Pulmonary artery endothelial cell (primary cell): ENCODE measurements around the gene EPHB4. TPM values are rescaled to one million over a fixed set of nuclear protein-coding genes. Genes with fewer than 3 reads are reported as not detected.
A peak's percentile ranks its signal among the peaks of the same experiment; 100 is the strongest.

Experiments used
- DNase-seq: peaks from one replicate; pipeline ENCODE4 v3.0.0-alpha.2; 2011; ENCODE audit warnings: low read depth, low spot score
- total RNA-seq: library from RNA; depleted of rRNA; stranded (reverse); fragments of >200 nt; gene quantifications from 2 replicates; pipeline ENCODE4 v1.2.3, GENCODE V29; 2014

The EPHB4 gene
- total RNA-seq, 1 donor from 2014 or later: 184 TPM

DNA sequence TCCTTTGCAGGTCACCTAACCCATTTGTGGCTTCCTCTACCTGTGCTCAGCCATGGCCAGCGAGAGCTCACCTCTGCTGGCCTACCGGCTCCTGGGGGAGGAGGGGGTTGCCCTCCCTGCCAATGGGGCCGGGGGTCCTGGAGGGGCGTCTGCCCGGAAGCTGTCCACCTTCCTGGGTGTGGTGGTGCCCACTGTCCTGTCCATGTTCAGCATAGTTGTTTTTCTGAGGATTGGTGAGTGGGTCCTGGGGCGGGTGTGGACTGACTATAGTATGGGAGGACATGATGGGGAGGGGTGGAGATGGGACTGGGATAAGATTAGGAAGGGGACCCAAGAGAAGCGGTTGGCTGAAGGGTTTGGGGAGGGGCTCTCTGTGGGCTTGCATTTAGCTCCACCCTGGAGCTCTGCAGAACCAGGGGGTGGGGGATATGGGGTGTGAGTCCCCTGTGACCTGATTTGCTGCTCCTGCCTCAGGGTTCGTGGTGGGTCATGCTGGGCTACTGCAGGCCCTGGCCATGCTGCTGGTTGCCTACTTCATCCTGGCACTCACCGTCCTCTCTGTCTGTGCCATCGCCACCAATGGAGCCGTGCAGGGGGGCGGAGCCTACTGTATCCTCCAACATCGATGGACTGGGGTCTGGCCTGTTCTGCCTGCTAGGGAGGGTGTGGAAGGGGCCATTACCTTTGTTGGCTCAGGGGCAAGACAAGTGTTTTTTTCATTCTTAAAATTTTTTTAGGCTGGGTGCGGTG lies 27.0 kb upstream of the EPHB4 start:
- no peak for DNase-seq

- DNase-seq: peak; percentile 64
Observed at GRCh38 chr7:100852048-100852872, 24.9 kb upstream of the EPHB4 start, which contains the start of gene SLC12A9. SLC12A9 (plus strand) TSS chr7:100852713; CDS start chr7:100854198, 1,485 bp downstream.

GRCh38 chr7:100847360-100847759 lies 20.0 kb upstream of the EPHB4 start:
- no peak for DNase-seq

DNA sequence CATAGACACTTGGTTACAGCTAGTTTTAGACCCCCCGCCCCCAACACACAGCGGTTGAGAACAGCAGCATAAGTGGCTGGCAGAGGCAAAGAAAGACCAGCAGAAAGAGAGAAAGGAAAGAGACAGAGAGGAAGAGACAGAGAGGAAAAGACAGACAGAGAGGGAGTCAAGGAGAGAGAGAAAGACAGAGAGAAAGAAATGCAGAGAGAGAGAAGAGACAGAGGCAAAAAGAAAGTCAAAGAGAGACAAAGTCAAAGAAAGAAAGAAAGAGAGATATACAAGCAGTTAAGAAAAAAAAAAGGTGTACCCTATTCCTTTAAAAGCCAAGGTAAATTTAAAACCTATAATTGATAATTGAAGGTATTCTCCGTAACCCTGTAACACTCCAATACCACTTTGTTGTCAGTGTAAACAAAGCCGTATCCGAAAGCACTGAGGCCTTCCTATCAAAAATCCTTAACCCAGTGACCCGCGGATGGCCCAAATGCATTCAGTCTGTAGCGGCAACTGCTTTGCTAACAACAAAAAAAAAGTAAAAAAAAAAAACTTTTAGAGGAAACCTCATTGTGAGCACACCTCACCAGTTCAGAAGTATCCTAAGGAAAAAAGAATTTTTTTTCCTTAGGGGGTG lies 13.3 kb upstream of the EPHB4 start:
- DNase-seq: no peak

DNA sequence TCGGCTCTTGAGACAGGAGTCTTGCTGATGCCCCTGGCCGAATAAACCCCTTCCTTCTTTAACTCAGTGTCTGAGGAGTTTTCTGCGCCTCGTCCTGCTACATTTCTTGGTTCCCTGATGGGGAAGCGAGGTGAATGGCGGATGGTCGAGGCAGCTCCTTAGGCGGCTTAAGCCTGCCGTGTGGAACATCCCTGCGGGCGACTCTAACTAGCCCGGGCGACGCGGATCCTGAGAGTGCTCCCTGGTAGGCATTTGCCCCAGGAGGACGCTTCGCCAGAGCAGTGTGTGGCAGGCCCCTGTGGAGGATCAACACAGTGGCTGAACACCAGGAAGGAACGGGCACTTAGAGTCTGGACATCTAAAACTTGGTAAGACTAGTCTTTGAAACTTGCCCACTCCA lies 12.0 kb upstream of the EPHB4 start:
- no peak for DNase-seq

DNA sequence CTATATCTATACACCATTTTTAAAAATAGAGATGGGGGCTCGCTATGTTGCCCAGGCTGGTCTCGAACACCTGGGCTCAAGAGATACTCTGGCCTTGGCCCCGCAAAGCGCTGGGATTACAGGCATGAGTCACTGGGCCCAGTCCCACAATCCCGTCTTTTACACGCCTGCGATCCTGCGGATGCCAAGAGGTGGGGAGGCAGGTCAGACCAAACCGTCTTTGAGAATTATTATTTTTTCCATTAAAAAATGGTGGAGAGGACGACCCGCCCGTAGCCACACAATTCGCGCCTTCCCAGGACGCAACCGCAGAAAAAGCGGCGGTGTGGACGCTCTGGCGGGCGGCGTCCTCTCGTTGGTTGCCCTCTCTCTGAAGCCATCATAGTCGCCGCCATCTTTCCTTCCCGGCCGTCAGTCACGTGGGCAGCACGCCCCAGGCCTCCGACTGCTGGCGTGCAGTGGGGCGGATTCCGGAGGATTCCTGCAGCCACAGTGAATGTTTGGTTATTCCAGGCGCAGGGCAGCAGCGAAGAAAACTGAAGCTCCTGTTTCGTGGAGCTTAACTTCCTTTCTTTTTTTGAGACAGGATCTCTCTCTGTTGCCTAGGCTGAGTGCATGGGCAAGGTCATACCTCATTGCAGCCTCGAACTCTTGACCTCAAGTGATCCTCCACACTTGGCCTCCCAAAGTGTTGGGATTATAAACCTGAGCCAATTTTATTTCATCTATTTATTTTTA lies 9.9 kb upstream of the EPHB4 start:
- DNase-seq: peak; percentile 72

DNA sequence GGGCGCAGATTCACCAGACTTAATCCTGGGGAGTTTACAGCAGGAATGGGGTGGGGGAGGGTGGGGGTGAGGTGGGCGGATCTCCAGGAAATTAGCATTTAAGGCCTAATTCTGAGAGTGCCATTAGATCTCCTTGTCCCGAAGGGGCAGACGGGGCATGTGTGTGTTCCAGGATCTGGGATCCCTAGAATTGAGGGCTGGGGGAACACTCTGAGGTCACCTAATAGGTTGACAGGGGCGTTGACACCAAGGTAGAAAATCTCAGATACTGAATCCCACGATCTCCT lies 9.4 kb upstream of the EPHB4 start:
- DNase-seq: no peak

GRCh38 chr7:100835903-100836811 lies 8.8 kb upstream of the EPHB4 start:
- DNase-seq: peak; percentile 71

DNA sequence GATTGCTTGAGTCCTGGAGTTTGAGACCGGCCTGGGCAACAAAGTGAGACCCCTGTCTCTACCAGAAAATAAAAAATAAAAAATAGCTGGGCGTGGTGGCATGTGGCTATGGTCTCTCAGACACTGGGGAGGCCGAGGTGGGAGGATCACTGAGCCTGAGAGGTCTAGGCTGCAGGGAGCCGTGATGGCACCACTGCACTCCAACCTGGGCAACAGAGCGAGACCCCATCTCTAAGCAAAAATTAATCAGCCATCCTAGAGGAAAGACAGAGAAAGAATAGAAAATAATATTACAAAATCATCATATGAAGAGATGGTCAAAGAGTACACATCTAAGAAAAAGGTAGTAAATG lies 4.9 kb upstream of the EPHB4 start:
- no peak for DNase-seq

DNA sequence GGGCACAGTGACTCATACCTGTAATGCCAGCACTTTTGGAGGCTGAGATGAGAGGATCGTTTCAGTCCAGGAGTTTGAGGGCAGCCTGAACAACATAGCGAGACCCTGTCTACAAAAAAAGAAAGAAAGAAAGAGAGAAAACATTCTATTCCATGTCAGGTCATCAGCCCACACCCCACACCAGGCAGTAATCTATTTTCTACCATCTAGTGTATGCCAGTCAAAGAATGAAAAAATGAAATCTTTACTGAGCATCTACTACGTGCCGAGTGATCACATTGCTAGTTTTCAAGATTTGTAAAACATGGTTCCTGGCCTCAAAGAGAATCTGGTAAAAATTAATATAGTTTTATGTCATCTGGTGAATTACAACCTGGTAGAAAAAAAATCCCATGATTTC lies 3.1 kb upstream of the EPHB4 start:
- no peak for DNase-seq

DNA sequence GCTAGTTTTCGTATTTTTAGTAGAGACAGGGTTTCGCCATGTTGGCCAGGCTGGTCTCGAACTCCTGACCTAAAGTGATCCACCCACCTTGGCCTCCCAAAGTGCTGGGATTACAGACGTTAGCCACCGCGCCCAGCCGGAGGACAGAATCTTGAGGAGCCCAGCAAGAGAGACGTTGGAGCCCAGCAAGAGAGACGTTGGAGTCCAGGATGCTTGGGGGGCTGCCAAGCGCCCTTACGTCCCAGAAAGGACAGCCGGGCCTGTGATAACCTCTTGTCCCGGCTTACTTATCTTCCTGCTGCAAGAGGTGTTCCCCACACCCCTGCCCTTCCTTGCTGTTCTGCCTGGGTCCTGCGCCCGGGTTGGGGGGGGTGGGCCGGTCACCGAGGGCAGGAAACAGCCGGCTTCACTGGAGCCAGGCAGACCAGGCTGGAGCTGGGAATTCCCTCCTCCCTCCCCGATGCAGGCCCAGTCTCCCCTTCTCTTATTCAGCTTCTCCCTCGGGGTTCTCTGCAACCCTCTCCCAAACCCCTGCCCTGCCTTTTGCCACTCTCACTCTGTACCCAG lies 1.9 kb upstream of the EPHB4 start:
- DNase-seq: peak; percentile 99

DNA sequence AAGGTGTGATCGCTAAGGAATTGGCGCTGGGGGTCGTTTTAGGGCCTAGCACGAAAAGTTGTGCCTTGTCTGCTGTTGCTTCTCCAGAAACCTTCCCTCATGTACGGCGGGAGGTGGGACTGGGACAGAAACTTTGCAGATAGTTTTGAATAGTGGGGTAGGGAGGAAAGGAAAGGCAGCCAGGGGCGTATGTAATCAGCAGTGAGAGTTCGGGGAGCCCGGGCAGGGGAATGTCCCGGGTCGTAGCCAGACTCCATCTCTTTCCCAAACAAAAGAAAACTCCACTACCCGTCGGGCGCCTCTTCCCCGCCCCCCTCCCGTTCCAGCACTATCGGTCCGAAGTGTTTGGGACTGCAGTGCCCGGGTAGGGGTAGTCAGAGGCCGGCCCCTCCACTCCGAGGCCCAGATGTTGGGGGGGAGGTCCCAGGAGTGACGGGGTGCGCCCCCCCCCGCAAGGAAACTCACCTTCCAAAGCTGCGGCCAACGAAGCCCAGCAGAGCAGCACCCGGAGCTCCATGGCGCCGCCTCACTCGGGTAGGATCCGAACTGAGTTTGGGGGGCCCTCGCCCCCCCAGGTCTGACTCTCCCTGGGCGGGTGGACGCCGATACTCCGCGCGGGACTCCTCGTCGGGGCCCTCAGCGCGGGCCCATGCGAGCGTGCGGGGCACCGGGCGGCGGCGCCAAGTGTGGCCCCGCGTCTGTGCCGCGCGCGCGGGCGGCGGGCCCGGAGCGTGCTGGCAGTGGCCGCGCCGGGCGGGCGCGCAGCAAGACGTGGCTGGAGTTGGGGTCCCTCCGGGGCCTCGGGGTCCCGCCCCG lies 601 bp downstream of the EPHB4 start:
- DNase-seq: no peak

DNA sequence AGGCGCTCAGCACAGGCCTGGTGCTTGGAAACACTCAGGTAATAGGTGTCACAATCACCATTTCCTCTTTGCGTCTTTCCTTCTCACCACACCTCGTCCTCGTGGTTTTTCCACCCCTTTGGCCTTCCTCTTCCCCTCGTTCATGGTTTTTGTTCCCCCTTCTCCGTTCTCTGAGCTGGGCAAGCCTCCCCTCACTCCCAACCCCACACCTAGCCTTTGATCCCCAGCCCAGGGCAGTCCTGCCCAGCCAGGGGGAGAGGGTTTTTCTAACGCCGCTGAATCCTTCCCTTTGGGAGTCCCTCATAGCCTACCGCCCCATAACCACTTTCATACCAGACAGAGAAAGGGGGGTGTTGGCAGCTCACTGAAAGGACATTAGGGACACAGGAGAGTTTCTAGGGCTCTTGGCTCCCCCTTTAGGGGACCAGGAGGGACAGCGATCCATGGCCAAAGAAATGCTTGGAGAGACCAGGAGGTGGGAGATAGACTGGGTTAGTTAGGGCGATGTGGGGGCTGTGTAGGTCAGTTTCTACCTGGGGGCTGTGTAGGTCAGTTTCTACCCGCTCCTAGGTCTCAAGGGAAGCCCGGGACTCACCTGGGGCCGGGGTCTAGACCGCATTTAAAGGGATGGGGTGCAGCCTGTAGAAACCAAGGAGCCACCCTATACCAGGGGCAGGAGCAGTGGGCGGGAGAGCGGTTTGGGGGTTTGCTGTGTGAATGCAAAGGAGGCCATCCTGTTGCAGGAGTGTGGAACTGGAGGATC lies 1.4 kb downstream of the EPHB4 start:
- no peak for DNase-seq

DNA sequence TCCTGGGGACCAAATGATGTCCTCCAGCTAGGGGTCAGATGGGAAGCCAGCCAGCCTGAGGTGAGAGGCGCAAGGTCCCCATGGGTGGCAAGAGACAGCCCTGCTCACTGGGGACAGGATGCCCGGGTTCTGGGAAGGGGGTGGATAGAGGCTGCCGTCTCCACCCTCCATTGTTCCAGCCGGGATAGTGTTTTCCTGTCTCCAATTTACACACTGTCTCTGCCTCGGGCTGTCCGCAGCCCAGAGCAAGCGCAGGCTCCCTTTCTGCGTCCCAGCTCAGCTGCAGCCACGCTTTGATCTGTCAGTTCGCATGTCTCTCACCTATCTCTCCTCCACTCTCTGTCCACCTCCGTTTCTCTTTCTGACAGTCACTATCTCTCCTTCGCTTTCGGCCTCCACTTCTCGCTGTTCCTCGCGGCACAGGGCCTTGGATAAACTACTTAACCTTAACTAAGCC lies 2.1 kb downstream of the EPHB4 start:
- DNase-seq: no peak

DNA sequence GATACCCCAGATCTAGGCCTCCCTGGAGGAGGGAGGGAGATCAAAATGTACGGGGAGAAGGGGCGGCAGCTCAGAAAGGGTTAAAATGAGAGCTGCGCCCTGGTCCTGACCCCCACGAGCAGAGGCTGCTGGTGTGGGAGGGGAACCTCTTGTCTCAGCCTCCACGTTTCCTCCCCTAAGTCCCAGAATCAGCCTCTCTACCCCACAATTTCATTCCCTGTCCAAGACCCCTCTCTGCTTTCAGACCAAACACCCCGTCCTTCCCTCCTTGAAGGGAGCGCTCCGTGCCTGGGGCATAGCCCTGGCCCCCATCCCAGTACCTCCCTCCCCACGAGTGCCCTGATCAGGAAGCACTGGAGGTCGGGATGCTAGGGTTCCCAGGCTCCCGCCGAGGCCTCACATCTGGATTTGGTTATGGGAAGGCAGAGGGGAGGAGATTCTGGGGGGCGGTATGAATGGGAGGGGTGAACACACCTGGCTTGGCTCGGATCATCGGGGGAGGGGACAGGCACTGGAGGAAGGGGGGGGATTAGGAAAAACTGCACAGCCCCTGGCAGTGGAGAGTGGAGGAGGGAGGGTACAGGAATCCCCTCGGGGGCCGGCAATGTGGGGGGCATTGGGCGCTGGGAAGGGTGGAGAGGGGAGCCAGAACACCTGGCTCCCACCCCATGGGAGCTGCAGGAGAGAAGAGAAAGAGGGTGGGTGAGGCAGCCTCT lies 2.7 kb downstream of the EPHB4 start:
- DNase-seq: no peak

DNA sequence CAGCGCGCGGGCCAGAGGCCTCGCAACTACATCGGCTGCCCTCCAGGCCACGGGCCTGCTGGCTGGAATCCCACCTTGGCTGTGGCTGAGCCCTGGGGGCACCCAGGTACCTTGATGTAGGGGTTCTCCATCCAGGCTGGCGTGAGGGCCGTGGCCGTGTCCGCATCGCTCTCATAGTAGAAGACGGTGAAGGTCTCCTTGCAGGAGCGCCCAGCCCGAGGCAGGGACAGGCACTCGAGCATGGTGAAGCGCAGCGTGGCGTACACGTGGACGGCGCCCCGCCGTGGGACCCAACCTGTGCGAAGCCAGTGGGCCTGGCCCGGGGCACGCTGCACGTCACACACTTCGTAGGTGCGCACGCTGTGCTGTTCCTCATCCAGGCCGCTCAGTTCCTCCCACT lies 3.8 kb downstream of the EPHB4 start:
- DNase-seq: no peak

- DNase-seq: no peak
Observed at GRCh38 chr7:100823140-100823525, 4.2 kb downstream of the EPHB4 start.
